ENCODE data around the gene TAPT1. TPM values are rescaled to one million over a fixed set of nuclear protein-coding genes. Genes with fewer than 3 reads are reported as not detected.

Gene TAPT1
- total RNA-seq, 1 donor from 2014 or later = 31.8 TPM

GRCh38 chr4:16261313-16261878 lies 35.1 kb upstream of the TAPT1 start:
- intact Hi-C loops (cut with micrococcal nuclease) = loop anchor here (10.0 kb wide), 1 partner anchor 377 kb away; no protein-coding TSS in a partner anchor
- Mint-ChIP-seq H3K36me3 (ENCODE audit: low read depth) (peaks cover 5% of the 10 kb centered on the region), H3K4me1 (ENCODE audit: low read depth) (no peaks in the 10 kb centered on the region)

GRCh38 chr4:16259889-16260246 lies 33.6 kb upstream of the TAPT1 start:
- H3K4me1 Mint-ChIP-seq (ENCODE audit: low read depth) = peaks cover 5% of the 10 kb centered on the region
- H3K4me3 Mint-ChIP-seq = no peak overlapping the region
- H3K27me3 Mint-ChIP-seq (ENCODE audit: insufficient read depth) = no peaks in the 10 kb centered on the region
- peaks cover 5% of the 10 kb centered on the region for H3K36me3 Mint-ChIP-seq (ENCODE audit: low read depth)
- no peaks in the 10 kb centered on the region for H3K9me3 Mint-ChIP-seq
- H3K27ac Mint-ChIP-seq = no peak overlapping the region
- no peak for DNase-seq (ENCODE audit: low spot score)
- intact Hi-C loops (cut with micrococcal nuclease) = loop anchor here (10.0 kb wide), 1 partner anchor 375 kb away; no protein-coding TSS in a partner anchor

More at GRCh38 chr4:16261313-16261878, 35.1 kb upstream of the TAPT1 start:
- no peak overlapping the region for H3K27ac Mint-ChIP-seq
- no peaks in the 10 kb centered on the region for H3K9me3 Mint-ChIP-seq
- no peaks in the 10 kb centered on the region for H3K27me3 Mint-ChIP-seq (ENCODE audit: insufficient read depth)
- no peak for DNase-seq (ENCODE audit: low spot score)
- no peak overlapping the region for H3K4me3 Mint-ChIP-seq

GRCh38 chr4:16259241-16259888 lies 33.1 kb upstream of the TAPT1 start:
- intact Hi-C loops (cut with micrococcal nuclease) = no loop called here
- Mint-ChIP-seq H3K9me3 (no peaks in the 10 kb centered on the region), H3K27me3 (ENCODE audit: insufficient read depth) (no peaks in the 10 kb centered on the region), H3K4me3 (no peak overlapping the region), H3K27ac (no peak overlapping the region), H3K36me3 (ENCODE audit: low read depth) (peaks cover 5% of the 10 kb centered on the region), H3K4me1 (ENCODE audit: low read depth) (peaks cover 5% of the 10 kb centered on the region)
- DNase-seq (ENCODE audit: low spot score) = no peak

GRCh38 chr4:16257611-16258010 lies 31.3 kb upstream of the TAPT1 start:
- Mint-ChIP-seq H3K27ac (no peak overlapping the region), H3K27me3 (ENCODE audit: insufficient read depth) (no peaks in the 10 kb centered on the region), H3K4me1 (ENCODE audit: low read depth) (peaks cover 5% of the 10 kb centered on the region), H3K36me3 (ENCODE audit: low read depth) (peaks cover 6% of the 10 kb centered on the region), H3K9me3 (no peaks in the 10 kb centered on the region), H3K4me3 (no peak overlapping the region)
- intact Hi-C loops (cut with micrococcal nuclease) = no loop called here
- no peak for DNase-seq (ENCODE audit: low spot score)

GRCh38 chr4:16256343-16256742 lies 30.1 kb upstream of the TAPT1 start:
- peaks cover 6% of the 10 kb centered on the region for H3K36me3 Mint-ChIP-seq (ENCODE audit: low read depth)
- intact Hi-C loops (cut with micrococcal nuclease) = no loop called here

GRCh38 chr4:16255730-16256129 lies 29.5 kb upstream of the TAPT1 start:
- H3K27ac Mint-ChIP-seq = no peak overlapping the region
- peaks cover 5% of the 10 kb centered on the region for H3K4me1 Mint-ChIP-seq (ENCODE audit: low read depth)
- peaks cover 2% of the 10 kb centered on the region for H3K27me3 Mint-ChIP-seq (ENCODE audit: insufficient read depth)
- no peak overlapping the region for H3K4me3 Mint-ChIP-seq
- H3K9me3 Mint-ChIP-seq = no peaks in the 10 kb centered on the region
- peaks cover 6% of the 10 kb centered on the region for H3K36me3 Mint-ChIP-seq (ENCODE audit: low read depth)
- DNase-seq (ENCODE audit: low spot score) = no peak
- intact Hi-C loops (cut with micrococcal nuclease) = no loop called here

More at GRCh38 chr4:16256343-16256742, 30.1 kb upstream of the TAPT1 start:
- peaks cover 5% of the 10 kb centered on the region for H3K4me1 Mint-ChIP-seq (ENCODE audit: low read depth)
- no peak overlapping the region for H3K4me3 Mint-ChIP-seq
- no peaks in the 10 kb centered on the region for H3K9me3 Mint-ChIP-seq
- H3K27me3 Mint-ChIP-seq (ENCODE audit: insufficient read depth) = peaks cover 2% of the 10 kb centered on the region
- DNase-seq (ENCODE audit: low spot score) = no peak
- no peak overlapping the region for H3K27ac Mint-ChIP-seq

GRCh38 chr4:16253127-16253960 lies 27.1 kb upstream of the TAPT1 start:
- intact Hi-C loops (cut with micrococcal nuclease) = no loop called here
- H3K9me3 Mint-ChIP-seq = no peaks in the 10 kb centered on the region
- DNase-seq (ENCODE audit: low spot score) = no peak
- H3K27me3 Mint-ChIP-seq (ENCODE audit: insufficient read depth) = peaks cover 2% of the 10 kb centered on the region
- H3K27ac Mint-ChIP-seq = no peak overlapping the region
- H3K4me3 Mint-ChIP-seq = no peak overlapping the region
- H3K36me3 Mint-ChIP-seq (ENCODE audit: low read depth) = peaks cover 6% of the 10 kb centered on the region
- H3K4me1 Mint-ChIP-seq (ENCODE audit: low read depth) = peaks cover 5% of the 10 kb centered on the region

GRCh38 chr4:16250661-16251365 lies 24.5 kb upstream of the TAPT1 start:
- Mint-ChIP-seq H3K27ac (no peak overlapping the region), H3K4me3 (no peak overlapping the region), H3K27me3 (ENCODE audit: insufficient read depth) (peaks cover 2% of the 10 kb centered on the region), H3K36me3 (ENCODE audit: low read depth) (peaks cover 3% of the 10 kb centered on the region), H3K9me3 (no peaks in the 10 kb centered on the region), H3K4me1 (ENCODE audit: low read depth) (peaks cover 5% of the 10 kb centered on the region)
- DNase-seq (ENCODE audit: low spot score) = no peak
- intact Hi-C loops (cut with micrococcal nuclease) = no loop called here

- H3K27ac Mint-ChIP-seq = no peak overlapping the region
- peaks cover 2% of the 10 kb centered on the region for H3K27me3 Mint-ChIP-seq (ENCODE audit: insufficient read depth)
Measured at GRCh38 chr4:16248605-16249004, 22.3 kb upstream of the TAPT1 start.

GRCh38 chr4:16245241-16245640 lies 19.0 kb upstream of the TAPT1 start:
- Mint-ChIP-seq H3K4me1 (ENCODE audit: low read depth) (no peaks in the 10 kb centered on the region), H3K9me3 (no peaks in the 10 kb centered on the region), H3K36me3 (ENCODE audit: low read depth) (peaks cover 2% of the 10 kb centered on the region), H3K27ac (no peak overlapping the region), H3K4me3 (no peak overlapping the region), H3K27me3 (ENCODE audit: insufficient read depth) (no peaks in the 10 kb centered on the region)
- no peak for DNase-seq (ENCODE audit: low spot score)
- intact Hi-C loops (cut with micrococcal nuclease) = no loop called here

More at GRCh38 chr4:16248605-16249004, 22.3 kb upstream of the TAPT1 start:
- H3K4me1 Mint-ChIP-seq (ENCODE audit: low read depth) = no peaks in the 10 kb centered on the region
- H3K9me3 Mint-ChIP-seq = no peaks in the 10 kb centered on the region
- H3K4me3 Mint-ChIP-seq = no peak overlapping the region
- DNase-seq (ENCODE audit: low spot score) = no peak
- intact Hi-C loops (cut with micrococcal nuclease) = no loop called here
- H3K36me3 Mint-ChIP-seq (ENCODE audit: low read depth) = peaks cover 3% of the 10 kb centered on the region

- H3K9me3 Mint-ChIP-seq = no peaks in the 10 kb centered on the region
- no peaks in the 10 kb centered on the region for H3K4me1 Mint-ChIP-seq (ENCODE audit: low read depth)
- intact Hi-C loops (cut with micrococcal nuclease) = no loop called here
- no peak overlapping the region for H3K27ac Mint-ChIP-seq
- H3K36me3 Mint-ChIP-seq (ENCODE audit: low read depth) = peaks cover 2% of the 10 kb centered on the region
- DNase-seq (ENCODE audit: low spot score) = no peak
- no peaks in the 10 kb centered on the region for H3K27me3 Mint-ChIP-seq (ENCODE audit: insufficient read depth)
- no peak overlapping the region for H3K4me3 Mint-ChIP-seq
Measured at GRCh38 chr4:16243285-16243684, 17.0 kb upstream of the TAPT1 start.

- no peak overlapping the region for H3K27ac Mint-ChIP-seq
- no peaks in the 10 kb centered on the region for H3K27me3 Mint-ChIP-seq (ENCODE audit: insufficient read depth)
- H3K36me3 Mint-ChIP-seq (ENCODE audit: low read depth) = no peaks in the 10 kb centered on the region
- H3K4me3 Mint-ChIP-seq = no peak overlapping the region
- no peak for DNase-seq (ENCODE audit: low spot score)
- H3K9me3 Mint-ChIP-seq = no peaks in the 10 kb centered on the region
- intact Hi-C loops (cut with micrococcal nuclease) = no loop called here
- H3K4me1 Mint-ChIP-seq (ENCODE audit: low read depth) = no peaks in the 10 kb centered on the region
Measured at GRCh38 chr4:16240300-16240699, 14.0 kb upstream of the TAPT1 start.

Data from activated T-helper 1 cell treated with anti-CD3 and anti-CD28 coated beads, Interleukin-12 subunit alpha, Interleukin-12 subunit beta, Interleukin-2, Interleukin-4 antibody, amounts not matched to agents 30 ng/mL and 10 ng/mL and 1 ng/mL, durations not matched to agents 14 hours and 24 hours and 36 hours (primary cell).